Gastrocnemius medialis (tissue), 4 donors: ENCODE results near the gene MRPL30. TPM values are rescaled to one million over a fixed set of nuclear protein-coding genes. Genes with fewer than 3 reads are reported as not detected.

ENCODE experiments used
- ATAC-seq, 2 donors: fragments of 150-250 bp; one replicate each; pipeline ENCODE4 v1.9.1; 2016
- DNase-seq, 2 donors: peaks; one replicate each; pipeline ENCODE4 v3.0.0-alpha.2; 2019
- H3K27ac ChIP-seq, 4 donors: fragments of 200-600 bp; sonication (generic); 1 replicate in 1 of 4; 2 replicates in 3 of 4; pipeline ENCODE4 v1.5.1; 2016 to 2018; ENCODE audit warnings: mild to moderate bottlenecking in 2 of 4, moderate library complexity in 1 of 4
- H3K27me3 ChIP-seq, 3 donors: fragments of 200-600 bp; sonication (generic) in 2 of 3; 1 replicate in 1 of 3; 2 replicates in 2 of 3; pipeline versions ENCODE4 v1.5.1 to v1.6.0; 2016 to 2019; ENCODE audit warnings: mild to moderate bottlenecking in 1 of 3, moderate library complexity in 1 of 3
- H3K36me3 ChIP-seq, 2 donors: fragments of 200-600 bp; sonication (generic) in 1 of 2; one replicate each; pipeline ENCODE4 v1.5.1; 2017 to 2018
- H3K4me1 ChIP-seq, 2 donors: fragments of 200-600 bp; sonication (generic) in 1 of 2; one replicate each; pipeline ENCODE4 v1.5.1; 2016 to 2017; ENCODE audit warnings: mild to moderate bottlenecking in 2 of 2
- H3K4me3 ChIP-seq, 4 donors: fragments of 200-600 bp; sonication (generic) in 3 of 4; 1 replicate in 1 of 4; 2 replicates in 3 of 4; pipeline ENCODE4 v1.5.1; 2016 to 2019; ENCODE audit warnings: mild to moderate bottlenecking in 2 of 4
- H3K9me3 ChIP-seq, 3 donors: fragments of 200-600 bp; sonication (generic) in 2 of 3; 1 replicate in 1 of 3; 2 replicates in 2 of 3; pipeline ENCODE4 v1.5.1; 2016 to 2019
- POLR2A ChIP-seq, 2 donors: fragments of 450-650 bp; IDR thresholded peaks; one replicate each; pipeline ENCODE4 v1.6.1; 2017; ENCODE audit warnings: antibody characterized with exemption in 2 of 2, mild to moderate bottlenecking in 2 of 2, moderate library complexity in 2 of 2
- in situ Hi-C, 4 donors: fragments of 200-750 bp; cut with MboI; loops; one replicate each; pipeline versions ENCODE4 v1.15.0 to v1.8.0; 2017; ENCODE audit warnings: low sequenced_read_pairs in 4 of 4
- intact Hi-C: fragments of 100-400 bp; cut with DNase I; formaldehyde crosslinking; loops from one replicate; pipeline ENCODE4 v1.15.1; 2023; ENCODE audit warnings: low total_unique reads
- total RNA-seq, 4 donors: library from RNA; depleted of rRNA; stranded (reverse); fragments of >200 nt; gene quantifications; one replicate each; pipeline versions ENCODE4 v1.1.0 to v1.2.3, GENCODE V29; 2016
- TF ChIP-seq, protein P1 (sequence below), 5 experiments: fragments of 450-650 bp in 3 of 5; fragments of 200-600 bp in 2 of 5; sonication (generic) in 2 of 5; IDR thresholded peaks in 4 of 5; conservative IDR thresholded peaks in 1 of 5; 1 replicate in 4 of 5; 2 replicates in 1 of 5; pipeline ENCODE4 v1.5.1; 2016 to 2019; ENCODE audit warnings: antibody characterized with exemption in 5 of 5, mild to moderate bottlenecking in 3 of 5, moderate library complexity in 3 of 5

Gene MRPL30
- total RNA-seq, 4 donors from 2014 or later = 29.3 to 43.4 (median 35.5) TPM

DNA sequence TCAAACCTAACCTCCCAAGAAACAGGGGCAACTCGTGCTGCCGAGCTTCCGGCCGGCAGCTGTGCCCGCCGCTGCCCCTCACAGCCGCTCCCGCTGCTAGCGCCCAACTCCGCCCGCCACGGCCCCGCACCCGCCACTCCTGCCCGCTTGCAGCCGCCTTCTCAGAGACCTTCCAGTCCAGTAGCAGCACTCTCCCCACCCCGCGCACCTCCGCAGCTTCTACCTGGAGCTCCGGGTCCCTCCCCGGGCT is 40.2 kb upstream of the MRPL30 start:
- ATAC-seq = peak; percentile 55 to 57
- in situ Hi-C loops (no loop called here), intact Hi-C loops (loop anchor here (1.0 to 2.0 kb wide), 3 partner anchors 14 to 350 kb away; partner anchors contain the start of genes LIPT1, MITD1, MRPL30 and REV1)
- no peaks in the 10 kb centered on the region for H3K36me3 ChIP-seq
- TF ChIP-seq, protein P1, sequence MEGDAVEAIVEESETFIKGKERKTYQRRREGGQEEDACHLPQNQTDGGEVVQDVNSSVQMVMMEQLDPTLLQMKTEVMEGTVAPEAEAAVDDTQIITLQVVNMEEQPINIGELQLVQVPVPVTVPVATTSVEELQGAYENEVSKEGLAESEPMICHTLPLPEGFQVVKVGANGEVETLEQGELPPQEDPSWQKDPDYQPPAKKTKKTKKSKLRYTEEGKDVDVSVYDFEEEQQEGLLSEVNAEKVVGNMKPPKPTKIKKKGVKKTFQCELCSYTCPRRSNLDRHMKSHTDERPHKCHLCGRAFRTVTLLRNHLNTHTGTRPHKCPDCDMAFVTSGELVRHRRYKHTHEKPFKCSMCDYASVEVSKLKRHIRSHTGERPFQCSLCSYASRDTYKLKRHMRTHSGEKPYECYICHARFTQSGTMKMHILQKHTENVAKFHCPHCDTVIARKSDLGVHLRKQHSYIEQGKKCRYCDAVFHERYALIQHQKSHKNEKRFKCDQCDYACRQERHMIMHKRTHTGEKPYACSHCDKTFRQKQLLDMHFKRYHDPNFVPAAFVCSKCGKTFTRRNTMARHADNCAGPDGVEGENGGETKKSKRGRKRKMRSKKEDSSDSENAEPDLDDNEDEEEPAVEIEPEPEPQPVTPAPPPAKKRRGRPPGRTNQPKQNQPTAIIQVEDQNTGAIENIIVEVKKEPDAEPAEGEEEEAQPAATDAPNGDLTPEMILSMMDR (IDR thresholded peaks at IDR 0.05 in 4 of 5, conservative IDR thresholded peaks at IDR 0.05 in 1 of 5) = no peak
- peak in 1 of 2 donors; percentile 92 for TF ChIP-seq POLR2A (IDR thresholded peaks at IDR 0.05)
- H3K27ac ChIP-seq = peak overlapping the region; percentile 78 to 81 (median 79)
- peak overlapping the region; percentile 80 to 98 (median 88) for H3K4me3 ChIP-seq
- no peak for DNase-seq
- H3K27me3 ChIP-seq = no peaks in the 10 kb centered on the region
- peaks cover 4 to 11% of the 10 kb centered on the region in 2 donors for H3K4me1 ChIP-seq
- no peaks in the 10 kb centered on the region for H3K9me3 ChIP-seq

DNA sequence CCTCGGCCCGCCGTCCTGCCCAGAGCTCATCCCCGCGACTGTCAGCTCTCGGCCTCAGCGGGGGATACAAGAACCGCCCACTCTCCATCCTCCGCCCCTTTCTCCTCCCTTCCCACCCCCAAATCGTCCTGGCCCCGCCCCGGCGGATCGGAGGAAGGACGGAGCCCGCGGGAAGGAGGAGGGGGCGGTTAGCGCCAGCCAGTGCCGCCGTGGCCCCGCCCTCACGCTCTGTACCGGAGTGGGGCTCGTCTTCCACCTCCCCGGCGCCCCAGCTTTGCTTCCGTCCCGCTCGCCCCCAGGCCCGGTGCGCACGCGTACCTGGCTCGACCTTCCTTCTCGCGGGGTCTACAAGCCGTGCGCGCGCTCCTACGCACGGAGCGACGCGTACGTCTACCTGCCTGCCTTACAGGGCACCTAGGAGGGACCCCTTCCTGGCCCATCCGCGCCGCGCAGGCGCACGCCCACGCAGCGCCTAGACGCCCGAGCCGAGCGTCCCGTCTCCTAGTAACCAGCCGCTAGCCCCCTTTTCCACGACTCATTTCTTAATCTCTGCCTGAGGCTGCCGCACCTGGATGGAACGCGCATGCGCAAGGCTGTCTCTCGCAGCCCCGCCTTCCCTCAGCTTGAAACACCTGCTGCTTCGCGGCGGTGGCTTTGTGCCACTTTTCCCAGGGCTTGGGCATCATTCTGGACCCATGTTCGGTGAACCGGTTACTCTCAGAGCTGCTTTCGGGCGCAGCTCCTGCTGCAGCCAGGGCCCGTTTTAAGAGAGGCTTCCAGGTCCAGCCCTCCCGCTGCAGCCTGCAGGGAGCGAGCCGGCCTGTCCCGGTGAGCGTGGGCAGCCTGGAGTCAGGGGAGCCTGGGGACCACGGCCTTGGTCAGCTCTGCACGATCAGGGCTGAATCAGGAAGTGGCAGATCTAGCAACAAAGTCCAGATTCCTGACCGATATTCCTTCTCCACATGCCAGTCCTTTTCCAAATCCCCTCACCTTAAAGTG is 39.6 kb upstream of the MRPL30 start, which contains the start of gene C2orf15:
Gene C2orf15, plus strand, starts transcription at position 598 of the 999 bp plus-strand sequence. CDS start 8,852 bp downstream, outside the sequence.
- TF ChIP-seq POLR2A (IDR thresholded peaks at IDR 0.05) = peak; percentile 10 to 73
- TF ChIP-seq, protein P1 (IDR thresholded peaks at IDR 0.05 in 4 of 5, conservative IDR thresholded peaks at IDR 0.05 in 1 of 5) = no peak

DNA sequence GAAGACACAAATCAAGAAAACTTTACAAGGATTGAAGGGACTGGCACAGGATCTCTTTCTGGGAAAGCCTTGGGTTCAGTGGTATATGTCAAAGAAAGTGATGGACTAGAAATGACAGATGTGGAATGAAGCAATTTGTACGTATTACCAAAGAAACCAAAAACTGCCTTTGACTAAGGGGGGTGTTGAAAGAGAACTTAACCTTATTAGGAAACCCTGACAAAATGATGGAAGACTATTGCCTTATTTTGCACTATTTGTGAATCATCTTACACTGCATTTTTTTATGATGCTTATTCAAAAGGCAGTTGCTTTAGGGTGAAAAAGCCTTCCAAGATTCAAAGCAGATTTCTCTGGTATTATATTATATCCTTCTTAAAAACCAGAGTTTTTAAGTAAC is 30.3 kb upstream of the MRPL30 start:
- no peak overlapping the region for H3K4me3 ChIP-seq
- H3K36me3 ChIP-seq = no peaks in the 10 kb centered on the region
- in situ Hi-C loops (no loop called here), intact Hi-C loops (loop anchor here (10.0 kb wide), 2 partner anchors 416 to 546 kb away; partner anchors contain the start of genes COA5, MGAT4A and UNC50)
- DNase-seq (no peak), ATAC-seq (no peak)
- H3K4me1 ChIP-seq = peaks cover 14 to 30% of the 10 kb centered on the region in 2 donors
- no peak overlapping the region for H3K27ac ChIP-seq
- TF ChIP-seq POLR2A (IDR thresholded peaks at IDR 0.05) = no peak
- TF ChIP-seq, protein P1 (IDR thresholded peaks at IDR 0.05 in 4 of 5, conservative IDR thresholded peaks at IDR 0.05 in 1 of 5) = no peak
- no peaks in the 10 kb centered on the region for H3K9me3 ChIP-seq
- no peaks in the 10 kb centered on the region for H3K27me3 ChIP-seq

More for the DNA sequence above, 39.6 kb upstream of the MRPL30 start, which contains the start of gene C2orf15:
- H3K27me3 ChIP-seq = no peaks in the 10 kb centered on the region
- peaks cover 4 to 11% of the 10 kb centered on the region in 2 donors for H3K4me1 ChIP-seq
- DNase-seq = peak; percentile 82 to 86
- intact Hi-C loops = loop anchor here (1.0 to 2.0 kb wide), 3 partner anchors 13 to 349 kb away; partner anchors contain the start of genes LIPT1, MITD1, MRPL30 and REV1
- no peaks in the 10 kb centered on the region for H3K9me3 ChIP-seq
- H3K36me3 ChIP-seq = no peaks in the 10 kb centered on the region
- H3K27ac ChIP-seq = peak within 1 kb of the TSS; percentile 78 to 81 (median 79)
- in situ Hi-C loops = no loop called here
- H3K4me3 ChIP-seq = peak within 1 kb of the TSS; percentile 80 to 98 (median 88)
- peak; percentile 96 to 97 for ATAC-seq

DNA sequence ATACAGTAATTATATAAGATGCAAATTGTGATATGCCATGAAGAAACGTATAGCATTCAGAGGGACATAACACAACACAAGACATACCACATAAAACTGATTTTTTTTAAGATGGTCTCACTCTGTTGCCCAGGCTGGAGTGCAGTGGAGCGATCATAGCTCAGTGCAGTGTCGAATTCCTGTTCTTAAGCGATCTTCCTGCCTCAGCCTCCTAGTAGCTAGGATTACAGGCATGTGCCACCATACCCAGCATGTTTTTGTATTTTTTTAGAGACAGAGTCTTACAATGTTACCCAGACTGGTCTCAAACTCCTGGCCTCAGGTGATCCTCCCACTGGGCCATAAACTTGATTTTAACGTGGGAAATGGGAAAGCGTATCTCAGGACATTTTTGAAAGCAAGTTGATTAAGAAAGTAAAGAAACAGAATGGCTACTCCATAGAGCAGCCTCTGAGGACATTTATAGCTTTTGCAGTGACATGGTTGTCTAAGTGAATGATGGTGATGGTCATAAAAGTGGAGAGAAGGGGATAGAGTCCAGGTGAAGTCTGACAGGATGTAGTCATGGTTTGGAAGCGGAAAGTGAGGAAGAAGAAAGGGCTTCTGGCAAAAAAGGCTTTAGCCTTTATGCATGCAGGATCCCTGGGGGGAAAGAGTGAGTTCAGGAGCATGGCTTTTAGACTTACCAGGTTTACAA is 28.6 kb upstream of the MRPL30 start:
- H3K9me3 ChIP-seq = no peaks in the 10 kb centered on the region
- ATAC-seq (no peak), DNase-seq (no peak)
- in situ Hi-C loops (no loop called here), intact Hi-C loops (loop anchor here (10.0 kb wide), 2 partner anchors 418 to 548 kb away; partner anchors contain the start of genes COA5, MGAT4A and UNC50)
- peaks cover 20 to 36% of the 10 kb centered on the region in 2 donors for H3K4me1 ChIP-seq
- TF ChIP-seq POLR2A (IDR thresholded peaks at IDR 0.05) = no peak
- TF ChIP-seq, protein P1 (IDR thresholded peaks at IDR 0.05 in 4 of 5, conservative IDR thresholded peaks at IDR 0.05 in 1 of 5) = no peak
- H3K4me3 ChIP-seq = no peak overlapping the region
- H3K36me3 ChIP-seq = no peaks in the 10 kb centered on the region
- H3K27ac ChIP-seq = no peak overlapping the region
- no peaks in the 10 kb centered on the region for H3K27me3 ChIP-seq
